Cardiac fibroblast (primary cell): ENCODE data around the gene EDC3.

ENCODE experiments used
- DNase-seq, 2 donors: peaks; one replicate each; pipeline versions ENCODE4 v3.0.0 to v3.0.0-alpha.2; 2010; ENCODE audit warnings: low read depth in 2 of 2
- H3K4me3 ChIP-seq, 2 donors: replicated peaks in 1 of 2; 1 replicate in 1 of 2; 2 replicates in 1 of 2; pipeline ENCODE4 v1.5.1; 2011; ENCODE audit warnings: low read depth in 2 of 2, low read length in 2 of 2, mild to moderate bottlenecking in 2 of 2, moderate library complexity in 1 of 2
- CTCF ChIP-seq: IDR thresholded peaks from one replicate; pipeline ENCODE4 v1.5.1; 2011; ENCODE audit warnings: low read depth, mild to moderate bottlenecking, low read length, inconsistent platforms

The EDC3 gene

GRCh38 chr15:74614744-74615507 lies 80.9 kb downstream of the EDC3 start:
- DNase-seq, result peak; percentile 66 to 80
- TF ChIP-seq CTCF, result no peak
- H3K4me3 ChIP-seq, result peak overlapping the region; percentile 97

GRCh38 chr15:74613953-74614743 lies 81.7 kb downstream of the EDC3 start:
- H3K4me3 ChIP-seq, result peak overlapping the region; percentile 29 to 97
- TF ChIP-seq CTCF, result no peak

GRCh38 chr15:74613089-74613952 lies 82.5 kb downstream of the EDC3 start:
- no peak overlapping the region for H3K4me3 ChIP-seq
- TF ChIP-seq CTCF, result no peak
- no peak for DNase-seq

More at GRCh38 chr15:74613953-74614743, 81.7 kb downstream of the EDC3 start:
- DNase-seq, result no peak

GRCh38 chr15:74612677-74613076 lies 83.1 kb downstream of the EDC3 start:
- DNase-seq, result no peak
- no peak for TF ChIP-seq CTCF
- H3K4me3 ChIP-seq, result no peak overlapping the region

GRCh38 chr15:74611834-74612233 lies 84.0 kb downstream of the EDC3 start:
- DNase-seq, result no peak
- H3K4me3 ChIP-seq, result no peak overlapping the region
- TF ChIP-seq CTCF, result no peak

- TF ChIP-seq CTCF, result no peak
- no peak for DNase-seq
- H3K4me3 ChIP-seq, result no peak overlapping the region
Observed at GRCh38 chr15:74611341-74611740, 84.5 kb downstream of the EDC3 start.
